SIG-M5 treated with dmso at 0.1 percent for 504 hours (cell line): ENCODE data around the gene ZNF571.

Source experiments
- DNase-seq: peaks from one replicate; lab custom pipeline; 2025; ENCODE audit not compliant: unreplicated experiment; lab: John Stamatoyannopoulos, UW

The ZNF571 gene

DNA sequence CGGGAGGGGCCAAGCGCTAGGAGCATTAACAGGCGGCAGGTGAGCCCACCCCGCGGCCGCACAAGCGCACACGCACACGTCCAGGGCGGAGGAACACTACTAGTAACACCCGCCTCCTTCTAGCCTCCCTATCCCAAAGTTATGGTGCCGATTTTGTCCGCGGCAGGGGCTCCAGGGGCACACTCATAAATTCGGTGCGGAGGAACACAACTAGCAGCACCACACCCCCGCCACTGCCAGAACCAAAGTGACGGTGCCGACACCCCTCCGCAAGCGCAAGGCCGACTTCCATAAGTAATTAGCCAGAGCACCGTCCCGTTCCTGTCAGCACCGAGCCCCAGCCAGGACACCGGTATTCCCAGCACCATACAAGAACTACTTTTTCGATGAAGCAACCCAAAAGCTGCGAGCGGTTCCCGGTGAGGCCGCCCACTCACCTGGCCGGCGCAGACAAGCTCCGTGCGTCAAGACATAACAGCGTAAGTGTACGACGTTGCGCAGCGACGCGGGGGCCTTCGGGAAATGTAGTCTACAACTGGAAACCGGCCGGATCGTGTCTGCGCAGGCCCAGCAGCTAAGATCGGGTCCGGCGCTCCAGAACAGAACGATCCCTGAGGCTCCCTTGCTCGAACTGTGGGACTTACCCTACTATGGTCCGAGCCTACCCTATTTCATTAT is at the start of gene ZNF571, which contains the start of gene ZNF540:
Gene ZNF571, minus strand, starts transcription at position 489 of the 678 bp plus-strand sequence. CDS start 8,116 bp downstream, outside the sequence.
Gene ZNF540, plus strand, starts transcription at position 573 of the 678 bp plus-strand sequence. CDS start 3,572 bp downstream, outside the sequence.
- DNase-seq = peak; percentile 86

DNA sequence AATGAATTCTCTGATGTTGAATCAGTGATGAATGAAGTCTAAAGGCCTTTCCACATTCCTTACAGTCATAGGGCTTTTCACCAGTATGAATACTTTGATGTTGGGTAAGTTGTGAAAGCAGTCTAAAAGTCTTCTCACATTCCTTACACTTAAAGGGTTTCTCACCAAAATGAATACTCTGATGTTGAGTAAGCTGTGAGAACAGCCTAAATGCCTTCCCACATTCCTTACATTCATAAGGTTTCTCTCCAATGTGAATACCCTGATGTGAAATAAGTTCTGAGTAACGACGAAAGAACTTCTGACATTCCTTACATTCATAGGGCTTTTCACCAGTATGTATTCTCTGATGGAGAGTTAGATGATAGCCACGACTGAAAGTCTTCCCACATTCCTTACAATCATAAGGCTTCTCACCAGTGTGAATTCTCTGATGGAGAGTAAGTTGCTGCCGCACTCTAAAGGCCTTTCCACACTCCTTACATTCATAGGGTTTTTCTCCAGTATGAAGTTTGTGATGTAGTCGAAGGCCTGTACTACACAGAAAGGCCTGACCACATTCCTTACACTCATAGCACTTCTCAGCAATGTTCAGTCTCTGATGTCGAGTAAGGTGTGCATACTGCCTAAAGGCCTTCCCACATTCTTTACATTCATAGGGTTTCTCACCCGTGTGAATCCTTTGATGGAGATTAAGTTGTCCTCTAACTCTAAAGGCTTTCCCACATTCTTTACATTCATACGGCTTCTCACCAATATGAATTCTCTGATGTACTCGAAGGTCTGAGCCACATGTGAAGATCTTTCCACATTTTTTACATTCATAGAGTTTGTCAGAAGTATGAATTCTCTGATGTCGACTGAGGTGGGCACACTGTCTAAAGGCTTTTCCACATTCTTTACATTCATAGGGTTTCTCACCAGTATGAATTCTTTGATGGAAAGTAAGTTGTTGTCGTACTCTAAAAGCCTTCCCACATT is 40.8 kb upstream of the ZNF571 start:
- no peak for DNase-seq

DNA sequence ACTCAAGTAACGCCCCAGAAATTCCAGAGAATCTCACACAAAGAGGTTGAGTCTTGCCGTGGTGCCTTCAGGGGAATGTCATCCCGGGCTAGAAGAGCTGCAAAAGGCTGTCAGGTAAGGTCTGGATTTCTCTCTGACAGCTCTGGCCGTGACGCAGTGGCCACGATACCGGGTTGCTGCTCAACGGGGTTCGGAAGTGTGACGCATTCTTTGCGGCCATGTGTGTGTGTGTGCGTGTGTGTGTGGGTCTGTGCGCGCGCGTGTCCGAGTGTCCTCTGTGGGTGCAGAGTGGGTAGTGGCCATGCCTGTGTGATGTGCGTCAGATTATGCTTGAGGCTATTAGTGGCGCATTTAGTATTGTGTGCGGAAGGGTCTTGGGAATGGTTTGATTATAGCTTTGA is 390 bp upstream of the ZNF571 start:
- no peak for DNase-seq

DNA sequence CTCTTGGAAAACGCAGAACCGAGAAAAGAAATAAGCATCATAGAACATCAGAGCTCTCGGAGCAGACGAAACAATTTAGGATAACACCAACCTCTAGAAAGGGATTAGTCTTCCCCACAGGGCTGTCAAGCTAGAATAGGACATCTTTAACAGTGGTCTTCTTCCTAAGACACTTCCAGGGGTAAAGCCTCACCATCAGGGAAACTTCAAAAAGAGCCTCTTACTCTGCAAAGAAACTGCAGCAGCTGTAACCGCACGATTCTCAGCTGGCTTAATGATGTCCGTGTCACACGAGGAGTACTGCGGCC is 642 bp downstream of the ZNF571 start:
- DNase-seq = no peak

DNA sequence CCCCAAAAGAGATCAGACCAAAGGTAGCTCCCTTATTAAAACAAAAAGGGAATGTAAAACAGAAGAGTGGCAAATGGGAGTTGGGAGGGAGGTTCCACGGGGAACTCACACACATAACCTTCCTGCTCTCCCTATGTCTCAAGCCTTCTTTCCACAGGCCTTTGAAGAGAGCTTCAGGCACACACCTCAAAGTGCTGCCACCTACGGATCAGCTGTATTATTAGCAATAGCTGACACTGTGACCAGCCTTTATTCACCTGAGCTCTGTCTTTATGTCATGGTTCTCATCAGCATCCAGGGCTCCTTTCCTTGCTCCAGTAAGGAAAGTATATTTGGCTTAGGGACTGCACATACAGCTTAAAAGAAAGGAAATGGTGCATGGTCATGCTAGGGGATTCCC is 11.3 kb downstream of the ZNF571 start:
- no peak for DNase-seq

DNA sequence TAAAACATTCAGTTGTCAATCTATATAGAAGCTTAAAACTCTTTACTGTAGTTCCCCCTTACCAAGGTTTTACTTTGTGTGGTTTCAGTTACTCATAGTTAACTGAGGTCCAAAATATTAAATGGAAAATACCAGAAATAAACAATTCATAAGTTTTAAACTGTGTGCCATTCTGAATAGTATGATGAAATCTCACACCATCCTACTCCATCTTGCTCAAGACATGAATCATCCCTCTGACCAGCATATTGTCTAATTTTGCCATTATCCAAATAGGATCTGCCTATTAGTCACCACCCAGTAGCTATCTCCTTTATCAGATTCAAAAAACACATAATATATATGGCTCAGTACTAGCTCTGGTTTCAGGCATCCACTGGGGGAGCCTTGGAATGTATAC is 22.4 kb downstream of the ZNF571 start:
- DNase-seq = peak; percentile 1

DNA sequence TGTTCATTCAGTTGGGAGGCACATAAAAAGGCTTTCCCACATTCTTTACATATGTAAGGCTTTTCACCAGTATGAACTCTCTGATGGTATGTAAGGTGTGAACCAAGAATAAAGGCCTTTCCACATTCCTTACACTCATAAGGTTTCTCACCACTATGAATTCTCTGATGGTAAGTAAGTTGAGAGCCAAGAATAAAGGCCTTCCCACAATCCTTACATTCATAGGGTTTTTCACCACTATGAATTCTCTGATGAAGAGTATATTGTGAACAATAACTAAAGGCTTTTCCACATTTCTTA is 29.3 kb downstream of the ZNF571 start:
- no peak for DNase-seq

DNA sequence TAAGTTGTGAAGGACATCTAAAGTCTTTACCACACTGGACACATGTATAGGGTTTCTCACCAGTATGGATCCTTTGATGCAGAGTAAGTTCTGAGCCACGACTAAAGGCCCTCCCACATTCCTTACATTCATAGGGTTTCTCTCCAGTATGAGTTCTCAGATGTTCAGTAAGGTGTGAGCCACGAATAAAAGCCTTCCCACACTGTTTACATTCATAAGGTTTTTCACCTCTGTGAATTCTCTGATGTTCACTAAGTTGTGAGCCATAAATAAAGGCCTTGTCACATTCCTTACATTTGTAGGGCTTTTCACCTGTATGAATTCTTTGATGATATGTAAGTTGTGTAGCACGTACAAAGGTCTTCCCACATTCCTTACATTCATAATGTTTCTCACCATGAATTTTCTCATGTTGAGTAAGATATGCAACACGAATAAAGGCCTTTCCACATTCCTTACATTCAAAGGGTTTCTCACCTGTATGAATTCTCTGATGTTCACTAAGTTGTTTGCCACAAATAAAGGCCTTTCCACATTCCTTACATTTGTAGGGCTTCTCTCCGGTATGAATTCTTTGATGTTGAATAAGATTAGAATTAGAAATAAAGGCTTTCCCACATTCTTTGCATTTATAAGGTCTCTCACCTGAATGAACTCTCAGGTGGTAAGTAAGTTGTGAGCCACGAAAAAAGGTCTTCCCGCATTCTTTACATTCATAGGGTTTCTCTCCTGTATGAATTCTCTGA is 29.8 kb downstream of the ZNF571 start:
- DNase-seq = no peak

DNA sequence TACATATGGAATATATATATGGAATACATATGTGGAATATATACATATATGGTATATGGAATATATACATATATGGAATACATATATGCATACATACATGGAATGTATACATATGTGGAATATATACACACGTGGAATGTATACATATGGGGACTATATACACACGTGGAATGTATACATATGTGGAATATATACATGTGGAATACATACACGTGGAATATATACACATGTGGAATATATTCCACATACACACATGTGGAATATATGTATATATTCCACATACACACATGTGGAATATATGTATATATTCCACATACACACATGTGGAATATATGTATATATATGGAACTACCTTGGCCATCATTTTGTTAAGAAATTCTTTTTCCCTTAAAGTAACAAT is 31.1 kb downstream of the ZNF571 start:
- no peak for DNase-seq

DNA sequence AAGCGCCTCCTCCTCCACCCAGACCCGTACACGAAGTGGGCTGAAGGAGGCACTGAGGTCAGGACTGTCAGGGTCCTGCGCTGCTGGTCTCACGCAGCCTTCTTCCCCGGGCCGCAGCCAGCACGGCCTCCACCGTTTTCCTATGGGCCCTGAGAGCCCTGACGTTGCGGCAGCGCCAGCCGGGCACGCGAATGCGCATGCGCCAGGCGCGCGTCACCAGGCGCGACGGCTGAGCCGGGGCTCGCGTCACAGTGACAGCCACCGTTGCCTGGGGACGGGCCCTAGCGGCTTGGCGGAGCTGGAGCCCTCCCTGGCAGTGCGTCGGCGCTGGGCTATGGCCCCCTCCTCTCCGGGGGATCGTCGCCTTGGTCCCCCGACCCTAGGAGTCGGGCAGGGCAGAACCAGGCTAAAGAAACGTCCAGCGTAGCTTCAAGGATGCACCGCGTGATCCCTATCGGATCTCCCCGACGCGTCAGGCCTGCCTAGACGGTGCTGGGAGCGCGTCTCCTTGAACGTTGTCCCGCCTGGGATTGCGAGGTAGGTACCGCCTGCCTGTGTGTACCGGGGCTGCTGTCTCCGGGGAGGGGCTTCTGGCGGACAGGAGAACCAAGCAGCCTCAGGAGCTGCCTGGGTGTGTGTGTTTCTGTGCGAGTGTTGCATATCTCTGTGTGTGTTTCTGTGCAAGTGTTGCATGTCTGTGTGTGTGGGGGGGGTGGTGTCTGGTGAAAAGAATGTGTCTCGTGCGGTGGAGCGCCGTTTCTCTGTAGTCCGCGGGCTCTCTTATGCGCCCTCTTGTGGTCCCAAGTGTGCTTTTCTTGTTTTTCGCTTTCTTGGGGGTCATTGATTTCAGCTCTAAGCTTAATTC is 43.2 kb downstream of the ZNF571 start:
- no peak for DNase-seq

DNA sequence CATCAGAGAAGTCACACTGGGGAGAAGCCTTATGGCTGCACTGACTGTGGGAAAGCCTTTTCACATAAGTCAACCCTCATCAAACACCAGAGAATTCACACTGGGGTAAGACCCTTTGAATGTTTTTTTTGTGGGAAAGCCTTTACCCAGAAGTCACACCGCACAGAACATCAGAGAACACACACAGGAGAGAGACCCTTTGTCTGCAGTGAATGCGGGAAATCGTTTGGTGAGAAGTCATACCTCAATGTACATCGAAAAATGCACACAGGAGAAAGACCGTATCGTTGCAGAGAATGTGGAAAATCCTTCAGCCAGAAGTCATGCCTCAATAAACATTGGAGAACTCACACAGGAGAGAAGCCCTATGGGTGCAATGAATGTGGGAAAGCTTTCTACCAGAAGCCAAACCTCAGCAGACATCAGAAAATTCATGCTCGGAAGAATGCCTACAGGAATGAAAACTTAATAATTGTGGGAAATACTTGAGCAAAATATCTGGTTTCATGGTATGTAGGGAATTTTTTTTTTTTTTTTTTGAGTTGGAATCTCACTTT is 57.1 kb downstream of the ZNF571 start:
- no peak for DNase-seq

DNA sequence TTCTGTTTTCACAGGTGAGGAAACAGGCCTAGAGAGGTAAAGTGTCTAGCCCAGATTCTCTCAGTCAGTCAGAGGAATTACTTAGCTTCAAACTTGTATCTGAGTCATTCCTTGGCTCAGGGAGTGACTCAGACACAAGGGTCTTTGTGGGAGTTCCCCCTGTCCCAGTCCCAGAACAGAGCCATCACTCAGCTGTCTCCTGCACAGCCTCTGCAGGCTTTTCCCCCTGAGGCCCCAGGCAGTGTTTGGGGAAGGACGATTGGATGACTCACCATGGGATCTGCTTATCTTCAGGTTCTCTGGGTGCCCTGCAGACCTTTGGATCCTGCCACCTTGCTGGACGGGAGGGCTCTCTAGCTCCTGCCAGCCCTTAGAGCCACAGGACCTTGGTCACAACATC is 74.7 kb downstream of the ZNF571 start:
- no peak for DNase-seq
